IPS DF 19.7 (cell line): Measurements from ENCODE around the gene CACNG5.
A peak's percentile ranks its signal among the peaks of the same experiment; 100 is the strongest.
"Not testable (repeated sequence)": the region's sequence is repeated elsewhere in the genome, so short reads cannot be mapped to it uniquely, and the experiment has no call there.

Source experiments
- DNase-seq: peaks from one replicate; pipeline ENCODE4 v3.0.0-alpha.2; 2013; ENCODE audit warnings: low read depth, low spot score

The CACNG5 gene

DNA sequence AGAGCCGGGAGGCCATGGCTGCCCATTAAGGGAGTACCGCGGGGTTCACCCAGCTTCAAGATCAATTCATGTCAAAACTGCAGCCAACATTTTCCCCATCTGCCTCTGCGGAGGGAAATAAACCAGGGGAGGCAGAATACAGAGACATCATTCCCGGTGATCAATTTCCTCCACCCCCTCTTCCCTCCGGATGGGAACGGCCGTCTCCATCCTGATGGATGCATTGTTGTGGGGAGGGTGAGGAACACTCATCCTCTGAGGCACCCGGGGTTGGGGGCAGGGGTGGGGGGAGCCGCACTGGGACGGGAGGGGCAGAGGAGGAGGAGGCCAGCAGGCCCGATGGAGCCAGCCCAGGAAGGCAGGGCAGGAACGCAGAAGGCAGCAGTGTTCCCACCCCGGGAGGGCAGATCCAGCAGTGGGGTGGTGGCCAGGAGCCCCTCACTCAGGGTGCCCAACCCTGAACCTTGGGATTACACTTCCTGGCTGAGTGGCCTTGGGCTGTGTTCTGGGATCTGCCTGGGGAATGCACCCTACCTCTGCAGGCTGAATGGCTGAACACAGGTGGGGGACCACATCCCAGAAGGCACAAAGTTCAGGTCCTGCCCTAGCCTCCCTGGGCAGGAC, 14.2 kb downstream of the CACNG5 start:
- DNase-seq: no peak

DNA sequence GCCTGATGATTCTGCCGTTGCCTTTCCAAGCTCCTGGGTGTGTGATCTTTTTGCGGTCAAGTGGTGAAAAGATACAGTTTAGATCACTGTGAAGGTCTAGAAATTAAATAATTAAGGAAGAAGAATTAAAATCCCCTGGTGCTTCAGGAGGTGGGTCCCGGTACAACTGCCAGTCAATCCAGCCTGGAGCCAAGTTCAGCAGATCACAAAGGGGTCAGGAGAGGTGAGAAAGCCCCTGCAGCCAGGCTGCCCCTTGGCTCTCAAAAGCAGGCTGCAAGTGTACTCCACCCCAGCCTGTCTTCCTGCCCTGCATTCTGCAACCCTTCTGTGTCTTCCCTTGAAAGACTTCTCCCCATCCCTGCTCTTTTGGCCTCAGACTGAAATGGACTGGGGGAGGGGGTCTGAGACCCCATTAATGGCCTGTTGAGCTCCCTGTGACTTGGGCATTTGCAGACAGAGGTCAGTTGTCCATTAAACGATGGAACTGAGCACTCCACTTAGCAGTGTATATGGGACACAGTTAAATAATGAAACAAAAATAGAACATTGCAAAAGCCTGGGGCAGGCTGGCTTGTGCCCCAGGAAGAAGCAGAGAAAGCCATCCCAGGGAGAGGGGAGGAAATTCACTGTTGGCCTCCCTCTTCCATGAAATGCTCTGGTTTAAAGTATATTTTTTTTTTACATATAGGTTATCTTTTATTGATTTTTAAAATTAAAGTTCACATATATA, 15.1 kb downstream of the CACNG5 start:
- no peak for DNase-seq

DNA sequence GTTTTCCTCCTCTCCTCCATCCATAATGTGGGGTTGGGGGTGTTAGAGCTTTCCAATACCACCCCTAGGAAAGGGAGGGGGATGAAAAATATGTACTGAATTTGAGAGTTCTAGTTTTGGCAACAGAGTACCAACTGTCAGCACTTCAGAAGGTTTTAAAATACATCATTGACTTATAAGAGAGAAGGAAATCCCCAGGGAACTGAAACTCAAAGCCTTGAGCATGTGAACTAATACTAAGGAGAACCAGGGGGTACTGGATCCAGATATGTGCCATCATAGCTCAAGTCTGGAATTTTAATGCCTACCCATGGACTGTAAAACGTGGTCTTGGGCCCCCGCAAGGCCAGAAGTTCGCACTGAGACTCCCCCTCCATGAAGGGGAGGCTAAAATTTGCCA, 15.8 kb downstream of the CACNG5 start:
- DNase-seq: no peak

DNA sequence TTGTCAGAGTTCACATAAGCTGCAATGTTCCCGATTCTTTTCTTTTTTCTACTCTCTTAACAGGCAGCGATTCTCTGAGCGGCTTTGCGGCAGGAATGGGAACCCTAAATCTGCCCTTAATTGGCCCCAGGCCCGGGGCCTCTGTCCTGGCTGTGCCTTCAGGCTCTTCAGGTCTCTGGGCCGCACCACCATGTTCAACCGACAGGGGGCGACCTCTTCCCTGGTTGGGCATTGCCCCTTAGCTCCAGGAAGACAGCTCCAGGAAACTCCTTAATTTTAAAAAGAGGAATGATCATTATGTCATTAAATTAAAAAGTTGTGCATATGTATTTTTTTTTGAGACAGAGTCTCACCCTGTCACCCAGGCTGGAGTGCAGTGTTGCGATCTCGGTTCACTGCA, 20.3 kb downstream of the CACNG5 start:
- DNase-seq: peak; percentile 9

DNA sequence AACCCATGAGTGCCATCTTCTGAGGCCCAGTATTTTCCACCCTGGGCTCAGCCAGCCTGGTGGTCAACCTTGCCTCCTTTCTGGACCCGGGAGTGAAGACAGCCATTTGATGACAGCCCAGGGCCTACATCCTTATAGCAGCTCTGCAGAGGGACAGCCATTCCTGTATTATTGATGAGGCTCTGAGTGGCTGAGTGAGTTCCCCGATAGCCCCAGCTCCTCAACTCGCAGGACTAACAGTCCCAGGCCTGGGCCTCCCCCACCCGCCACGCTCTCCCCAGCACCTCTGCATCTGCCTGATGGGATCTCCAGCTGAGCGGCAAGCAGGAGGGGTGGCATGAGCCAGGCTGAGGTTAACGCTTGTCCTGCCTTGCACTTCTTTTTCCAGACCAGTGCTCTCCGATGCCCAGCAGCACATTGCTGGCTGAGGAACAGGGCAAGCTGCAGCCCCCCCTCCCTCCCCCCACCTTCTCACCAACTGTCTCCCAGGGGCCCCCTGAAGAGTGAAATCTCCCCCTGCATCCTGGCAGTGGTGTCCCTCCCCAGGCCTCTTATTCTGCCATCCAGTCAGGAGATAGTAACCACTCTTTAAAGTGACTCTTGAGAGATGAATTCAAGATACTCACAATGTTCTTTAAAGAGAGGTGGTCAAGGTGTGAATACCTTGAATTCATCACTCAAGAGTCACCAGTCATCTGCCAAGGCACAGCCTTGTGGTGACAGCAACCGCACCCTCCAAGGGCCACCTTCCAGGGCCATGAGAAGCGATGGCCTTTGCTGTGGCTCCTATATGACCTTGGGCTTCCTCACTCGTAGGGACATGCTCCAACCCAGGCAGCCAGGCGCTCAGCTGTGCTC, 23.5 kb downstream of the CACNG5 start:
- DNase-seq: no peak

DNA sequence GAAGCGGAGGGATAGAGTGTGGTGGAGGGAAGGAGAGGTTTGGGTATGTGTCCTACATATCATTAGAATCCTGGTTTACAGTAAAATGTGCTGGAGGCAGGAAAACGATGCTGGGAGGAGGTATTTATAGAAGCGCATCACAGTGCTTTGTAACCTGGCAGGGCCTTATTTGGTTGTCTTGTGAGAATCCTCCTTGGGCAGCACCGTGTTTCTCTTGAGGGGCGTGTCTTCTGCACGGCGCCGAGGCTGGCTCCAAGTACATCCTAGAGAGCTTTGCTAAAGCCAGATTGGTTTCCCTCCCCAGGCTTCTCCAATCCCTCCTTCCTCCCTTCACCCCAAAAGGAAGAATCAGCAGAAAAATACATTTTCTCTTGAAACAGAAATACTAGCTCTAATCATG, 24.4 kb downstream of the CACNG5 start:
- no peak for DNase-seq

DNA sequence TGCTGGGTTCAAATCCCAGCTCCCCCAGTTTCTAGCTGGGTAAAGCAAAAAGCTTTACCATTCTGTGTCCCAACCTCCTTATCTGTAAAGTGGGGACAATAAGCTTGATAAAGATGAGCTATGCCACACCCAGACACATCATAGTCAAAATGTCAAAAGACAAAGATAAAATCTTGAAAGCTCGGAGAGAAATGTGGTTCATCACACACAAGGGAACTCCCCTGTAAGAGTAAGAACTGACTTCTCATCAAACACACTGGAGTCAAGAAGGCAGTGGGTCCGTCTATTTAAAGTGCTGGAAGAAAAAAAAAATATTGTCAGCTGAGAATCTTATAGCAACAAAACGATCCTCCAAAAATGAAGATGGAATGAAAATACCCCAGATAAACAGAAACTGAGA, 25.3 kb downstream of the CACNG5 start:
- no peak for DNase-seq

DNA sequence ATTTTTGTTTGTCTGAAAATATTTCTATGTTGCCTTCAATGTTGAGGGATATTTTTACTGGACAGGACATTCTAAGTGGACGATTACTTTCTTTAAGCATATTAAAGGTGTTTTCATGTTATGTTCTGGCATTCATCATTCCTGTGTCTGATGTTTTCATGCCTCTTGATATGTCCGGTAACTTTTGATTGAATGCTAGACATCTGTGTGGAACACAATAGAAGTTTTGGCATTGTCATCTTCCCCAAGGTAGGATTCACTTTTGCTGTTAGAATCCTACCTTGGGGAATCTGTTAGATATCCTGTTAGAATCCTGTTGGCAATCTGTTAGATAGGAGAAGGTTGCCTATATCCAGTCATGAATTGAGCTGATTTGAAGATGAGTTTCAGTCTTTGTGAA, 28.9 kb downstream of the CACNG5 start:
- DNase-seq: no peak

DNA sequence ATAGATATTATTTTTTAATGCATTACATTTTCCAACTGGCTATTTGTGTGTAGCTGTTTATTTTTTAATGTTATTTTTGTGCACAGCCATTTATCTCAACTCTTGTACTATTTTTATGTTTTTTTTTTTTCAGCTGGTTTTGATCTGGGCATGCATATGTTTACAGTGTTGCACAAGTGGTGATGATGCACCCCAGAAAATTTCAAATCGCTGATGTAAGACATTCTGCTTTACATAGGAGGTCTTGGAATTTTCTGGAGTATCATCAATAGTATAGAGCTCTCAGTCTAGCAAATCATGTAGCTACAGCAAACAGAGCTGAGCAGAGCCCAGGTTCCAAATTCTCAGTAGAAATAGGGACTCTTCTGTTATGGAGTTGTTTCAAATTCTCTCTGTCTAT, 30.2 kb downstream of the CACNG5 start:
- no peak for DNase-seq

DNA sequence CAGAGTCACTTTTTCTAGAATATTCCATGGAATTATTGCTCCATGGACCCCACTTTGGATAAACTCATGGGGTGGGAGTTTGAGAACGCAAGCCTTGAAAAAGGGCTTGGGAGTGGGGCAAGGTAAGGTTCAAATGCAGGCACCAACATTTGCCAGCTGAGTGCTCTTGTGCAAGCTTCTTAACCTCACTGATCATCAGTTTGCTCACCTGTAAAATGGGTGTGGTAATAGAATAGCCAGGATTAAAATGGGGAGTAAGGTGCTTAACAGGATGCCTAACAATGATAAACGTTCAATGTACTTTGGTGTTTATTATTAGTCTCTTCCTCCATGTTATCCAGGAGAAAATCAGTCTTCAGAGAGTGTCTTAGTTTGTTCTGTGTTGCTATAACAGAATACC, 39.0 kb downstream of the CACNG5 start:
- no peak for DNase-seq

DNA sequence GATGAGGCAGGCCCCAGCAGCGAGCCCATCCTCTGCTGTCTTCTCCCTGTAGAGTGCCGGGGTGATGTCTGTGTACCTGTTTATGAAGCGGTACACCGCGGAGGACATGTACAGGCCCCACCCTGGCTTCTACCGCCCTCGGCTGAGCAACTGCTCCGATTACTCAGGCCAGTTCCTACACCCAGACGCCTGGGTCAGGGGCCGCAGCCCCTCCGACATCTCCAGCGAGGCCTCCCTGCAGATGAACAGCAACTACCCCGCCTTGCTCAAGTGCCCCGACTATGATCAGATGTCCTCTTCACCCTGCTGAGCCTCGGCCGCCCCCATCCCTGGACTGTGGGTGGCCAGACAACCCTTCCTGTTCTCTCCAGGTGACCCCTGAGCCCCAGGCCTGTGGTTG, 50.0 kb downstream of the CACNG5 start:
- DNase-seq: no peak

DNA sequence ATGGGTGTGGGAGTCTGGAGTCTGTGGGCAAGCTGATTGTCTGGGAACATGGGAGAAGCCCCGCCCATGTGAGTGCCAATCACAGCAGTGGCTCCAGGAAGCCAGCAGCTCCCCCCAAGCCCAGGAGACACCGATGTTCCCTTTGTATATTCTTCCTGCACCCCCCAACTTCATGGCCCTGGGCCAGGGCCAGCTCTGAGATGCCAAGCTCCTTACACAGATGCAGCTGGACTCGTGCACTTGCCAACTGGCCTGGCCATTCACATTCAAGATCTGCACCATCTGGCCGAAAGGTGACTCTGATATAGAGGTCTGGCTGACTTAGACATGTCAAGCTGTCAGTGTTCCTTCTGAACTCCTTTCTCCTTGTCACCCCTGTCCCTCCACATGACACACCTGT, 50.5 kb downstream of the CACNG5 start:
- no peak for DNase-seq

DNA sequence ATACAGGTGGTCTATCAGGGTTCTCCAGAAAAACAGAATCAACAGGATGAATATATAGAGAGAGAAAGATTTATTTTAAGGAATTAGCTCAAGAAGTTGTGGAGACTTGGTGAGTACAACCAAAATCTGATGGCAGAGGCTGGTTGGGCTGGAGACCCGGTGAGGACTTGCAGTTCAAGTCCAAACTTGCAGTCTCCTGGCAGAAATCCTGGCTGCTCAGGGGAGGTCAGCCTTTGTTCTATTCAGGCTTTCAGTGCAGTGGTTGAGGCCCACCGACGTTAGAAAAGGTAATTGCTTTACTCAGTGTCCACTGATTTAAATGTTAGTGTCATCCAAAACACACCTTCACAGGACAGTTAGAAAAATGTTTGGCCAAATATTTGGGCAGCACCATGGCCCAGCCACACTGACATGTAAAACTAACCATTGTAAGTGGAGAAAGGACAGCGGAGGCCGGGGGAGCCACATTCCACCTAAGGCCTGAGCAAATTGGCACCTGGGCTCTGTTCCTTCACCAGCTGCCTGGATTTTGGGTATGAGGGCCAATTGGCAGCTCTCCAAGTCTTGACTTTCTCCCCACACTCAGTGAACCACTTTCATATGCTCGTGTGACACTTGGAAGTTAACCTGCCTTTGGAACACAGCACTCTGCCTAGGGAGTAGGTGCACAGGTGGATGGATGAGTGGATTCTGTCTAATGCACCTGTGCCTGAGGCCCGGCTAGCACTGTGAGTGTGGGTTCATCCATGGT, 54.7 kb downstream of the CACNG5 start:
- DNase-seq: no peak

DNA sequence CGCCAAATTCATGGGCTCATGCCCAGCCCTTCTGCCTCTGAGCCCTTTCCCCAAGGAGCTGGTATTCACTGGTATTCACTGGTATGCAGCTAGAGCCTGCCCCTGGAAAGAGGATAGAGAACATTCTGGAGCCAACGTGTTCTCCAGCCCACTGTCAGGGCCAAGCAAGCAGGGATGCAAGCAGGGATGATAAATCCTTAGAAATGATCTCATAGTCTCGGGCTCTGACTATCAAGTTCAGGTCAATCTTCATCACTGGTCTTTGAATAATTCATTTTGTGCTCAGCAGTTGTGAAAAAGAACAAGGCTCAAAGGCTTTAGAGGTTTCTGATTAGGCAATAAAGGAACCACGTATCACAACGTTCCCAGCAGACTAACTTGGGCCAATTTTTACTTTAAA, 57.3 kb downstream of the CACNG5 start:
- DNase-seq: no peak

DNA sequence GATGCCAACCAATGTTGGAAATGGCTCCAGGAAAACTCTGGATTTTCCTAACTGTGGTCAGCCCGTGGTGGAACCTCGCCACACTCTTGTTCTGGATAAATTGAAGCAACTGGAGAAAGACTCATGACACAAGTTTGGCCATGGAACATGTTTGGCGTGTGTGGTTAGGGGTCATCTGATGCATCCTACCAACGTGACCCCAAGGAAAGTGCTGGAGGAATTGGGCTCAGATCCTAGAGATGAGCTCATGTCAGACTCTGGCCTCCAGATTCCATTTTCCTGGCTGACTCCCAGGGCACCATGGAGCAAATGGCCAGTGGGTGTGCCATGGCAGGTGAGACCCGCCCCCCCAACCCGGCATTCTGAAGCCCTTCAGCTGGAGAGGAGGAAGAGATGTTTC, 58.5 kb downstream of the CACNG5 start:
- no peak for DNase-seq

DNA sequence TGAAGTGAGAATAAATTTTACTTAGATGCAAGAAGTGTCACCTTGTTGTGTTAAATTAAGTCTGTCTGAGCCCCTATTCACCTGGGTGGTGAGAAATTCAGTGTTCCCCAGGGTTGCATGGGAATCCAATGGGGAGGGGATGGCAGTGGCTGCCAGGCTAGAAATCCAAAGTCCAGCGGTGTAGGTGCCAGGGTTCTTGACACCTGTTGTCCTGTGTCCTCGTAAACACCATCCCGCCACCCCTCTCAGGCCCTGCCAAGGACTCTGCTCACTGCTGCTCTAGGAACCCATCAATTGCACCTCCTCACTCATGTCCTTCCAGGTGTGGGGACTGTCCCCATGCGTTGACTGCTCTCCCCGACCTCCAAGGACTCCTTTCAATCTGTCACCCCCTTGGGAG, 58.9 kb downstream of the CACNG5 start:
- DNase-seq: no peak

DNA sequence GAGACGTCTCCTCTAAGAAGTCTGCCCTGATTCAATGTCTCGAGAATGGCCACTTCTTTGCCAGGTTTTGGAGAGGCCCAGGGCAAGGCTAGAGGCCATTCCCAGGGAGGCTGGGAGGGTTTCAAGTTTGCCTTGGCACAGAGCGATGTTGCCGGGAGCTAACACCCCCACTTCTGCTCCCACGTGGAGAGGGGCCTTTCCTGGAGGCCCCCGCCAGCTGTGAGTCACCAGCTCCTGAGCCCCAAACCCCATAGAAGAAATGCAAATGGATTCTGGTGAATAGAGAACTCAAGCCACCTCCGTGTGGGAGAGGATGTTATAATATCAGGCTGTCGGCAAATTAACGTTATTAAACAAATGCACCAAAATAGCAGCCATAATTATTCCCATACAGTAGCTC, 62.2 kb downstream of the CACNG5 start:
- no peak for DNase-seq

DNA sequence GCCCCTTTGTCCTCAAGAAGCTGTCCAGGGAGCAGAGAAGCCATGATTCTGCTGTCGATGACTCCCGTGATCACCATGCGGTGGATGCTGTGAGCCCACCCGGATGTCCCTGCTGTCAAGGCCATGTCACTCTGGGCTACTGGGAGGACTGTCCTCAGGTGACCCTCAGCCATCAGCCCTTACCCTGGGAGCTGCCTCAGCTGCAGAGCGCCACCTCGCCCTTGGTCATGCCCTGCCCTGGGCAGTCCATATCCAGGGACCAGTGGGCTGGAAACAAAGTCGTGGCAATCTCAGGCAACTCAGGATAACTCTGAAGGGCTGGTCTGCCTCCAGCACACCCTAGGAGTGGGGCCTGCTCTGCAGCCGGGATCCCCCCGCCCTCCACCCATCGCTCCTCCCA, 63.6 kb downstream of the CACNG5 start:
- no peak for DNase-seq

DNA sequence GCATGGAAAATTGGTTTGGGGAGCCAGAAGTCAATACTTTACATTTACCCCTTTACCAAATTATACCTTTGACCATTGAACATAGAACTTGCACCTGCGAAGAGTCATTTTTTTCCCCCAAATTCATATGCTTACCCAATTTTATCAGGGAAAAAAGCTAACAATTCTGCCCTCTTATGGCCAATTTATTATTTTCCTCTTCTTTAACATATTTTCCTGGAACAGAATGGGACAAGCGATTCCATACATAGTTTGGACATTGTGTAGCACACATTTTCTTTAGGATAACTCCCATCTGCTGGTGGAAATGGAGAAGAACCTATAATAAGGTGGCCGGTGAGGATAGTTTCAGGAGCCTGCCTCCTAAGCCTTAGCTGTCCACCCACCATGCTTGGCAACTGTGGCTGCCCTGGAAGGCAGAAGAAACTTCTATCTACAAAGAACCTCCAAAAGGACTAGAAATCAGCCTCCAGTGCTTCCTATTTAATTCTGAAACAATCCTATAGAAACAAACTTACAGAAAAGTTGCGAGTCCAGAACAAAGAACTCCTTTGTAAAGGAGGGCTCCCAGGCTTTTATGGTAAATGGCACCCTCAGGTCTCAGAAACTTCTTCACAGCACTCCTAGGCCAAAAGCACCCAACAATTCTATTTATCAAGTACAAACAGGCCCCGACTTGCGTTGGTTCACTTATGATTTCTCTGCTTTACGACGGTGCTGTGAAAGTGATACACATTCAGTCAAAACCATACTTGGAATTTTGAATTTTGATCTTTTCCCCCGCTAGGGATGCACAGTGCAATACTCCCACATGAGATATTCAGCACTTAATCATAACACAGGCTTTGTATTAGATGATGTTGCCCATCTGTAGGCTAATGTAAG, 65.5 kb downstream of the CACNG5 start:
- DNase-seq: no peak

DNA sequence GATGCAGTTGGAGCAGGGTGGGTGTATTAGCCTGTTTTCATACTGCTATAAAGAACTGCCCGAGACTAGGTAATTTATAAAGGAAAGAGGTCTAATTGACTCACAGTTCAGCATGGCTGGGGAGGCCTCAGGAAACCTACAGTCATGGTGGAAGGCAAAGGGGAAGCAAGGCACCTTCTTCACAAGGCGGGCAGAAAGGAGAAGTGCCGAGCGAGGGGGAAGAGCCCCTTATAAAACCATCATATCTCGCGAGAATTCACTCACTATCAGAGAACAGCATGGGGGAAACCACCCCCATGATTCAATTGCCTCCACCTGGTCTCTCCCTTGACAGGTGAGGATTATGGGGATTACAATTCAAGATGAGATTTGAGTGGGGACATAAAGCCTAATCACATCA, 68.4 kb downstream of the CACNG5 start:
- not testable (repeated sequence) for DNase-seq

DNA sequence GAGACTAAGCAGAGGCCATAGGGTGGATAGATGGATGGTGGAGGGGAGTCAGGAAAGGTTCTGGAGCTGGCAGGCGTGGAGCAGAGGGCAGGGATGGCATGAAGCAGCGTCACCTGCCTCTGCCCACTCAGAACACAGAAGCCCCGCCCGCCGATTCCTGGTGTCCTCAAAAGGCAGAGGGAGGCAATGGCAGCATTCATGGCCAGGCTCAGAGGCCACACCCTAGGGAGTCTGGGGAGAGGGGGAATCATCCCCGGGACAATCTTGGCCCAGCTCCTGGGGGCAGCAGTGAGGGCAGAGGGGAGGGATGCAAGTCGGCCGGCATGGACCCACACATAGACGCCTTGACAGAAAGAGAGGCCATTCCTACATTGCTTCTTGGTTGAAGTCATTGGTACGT, 68.9 kb downstream of the CACNG5 start:
- no peak for DNase-seq
